GM12878 (cell line): ENCODE results near the gene SEPTIN1. TPM values are rescaled to one million over a fixed set of nuclear protein-coding genes. Genes with fewer than 3 reads are reported as not detected.

ENCODE experiments used
- BHLHE40 ChIP-seq, 2 experiments: fragments of 450-650 bp in 1 of 2; IDR thresholded peaks; 2 replicates each; pipeline ENCODE4 v1.6.1; 2011 to 2017; ENCODE audit warnings: low read depth in 2 of 2, borderline replicate concordance in 1 of 2, improper control_type of control experiment in 1 of 2, low read length in 1 of 2, mild to moderate bottlenecking in 1 of 2
- BMI1 ChIP-seq: fragments of 450-650 bp; IDR thresholded peaks from 2 replicates; pipeline ENCODE4 v1.6.1; 2016; ENCODE audit warnings: mild to moderate bottlenecking, moderate library complexity, borderline replicate concordance
- CBX5 ChIP-seq: sonication (generic); IDR thresholded peaks from 2 replicates; pipeline ENCODE4 v1.6.1; 2016; ENCODE audit warnings: low read depth, moderate library complexity, mild to moderate bottlenecking, inconsistent platforms
- E2F4 ChIP-seq: IDR thresholded peaks from 2 replicates; pipeline ENCODE4 v1.6.1; 2012; ENCODE audit warnings: low read depth, low read length, improper control_type of control experiment
- EP300 ChIP-seq, 2 experiments: fragments of 150-350 bp in 1 of 2; IDR thresholded peaks; 2 replicates each; pipeline ENCODE4 v1.6.1; 2011 to 2012; ENCODE audit warnings: low read depth in 2 of 2, low read length in 2 of 2, borderline replicate concordance in 1 of 2, improper control_type of control experiment in 1 of 2, inconsistent platforms in 1 of 2; ENCODE audit not compliant: control insufficient read depth in 1 of 2
- EZH2 ChIP-seq: IDR thresholded peaks from 2 replicates; pipeline ENCODE4 v1.6.1; 2012; ENCODE audit warnings: low read depth, mild to moderate bottlenecking, control low read depth, inconsistent platforms, low read length, borderline replicate concordance; ENCODE audit not compliant: control insufficient read depth
- FOXM1 ChIP-seq: IDR thresholded peaks from 2 replicates; pipeline ENCODE4 v1.6.1; 2012; ENCODE audit warnings: low read depth, mild to moderate bottlenecking, inconsistent platforms, low read length, moderate library complexity
- GABPA ChIP-seq: IDR thresholded peaks from 2 replicates; pipeline ENCODE4 v1.6.1; 2014; ENCODE audit warnings: antibody characterized with exemption, low read depth, mild to moderate bottlenecking, inconsistent platforms
- JUNB ChIP-seq: IDR thresholded peaks from 2 replicates; pipeline ENCODE4 v1.6.1; 2016; ENCODE audit warnings: antibody characterized with exemption, mild to moderate bottlenecking
- MEF2B ChIP-seq: fragments of 450-650 bp; IDR thresholded peaks from 2 replicates; pipeline ENCODE4 v1.6.1; 2018; ENCODE audit warnings: mild to moderate bottlenecking, moderate library complexity; ENCODE audit not compliant: partially characterized antibody, poor library complexity, severe bottlenecking
- MYB ChIP-seq: fragments of 150-350 bp; IDR thresholded peaks from 2 replicates; pipeline ENCODE4 v1.6.1; 2014; ENCODE audit warnings: mild to moderate bottlenecking, low read depth, low read length, borderline replicate concordance
- NFYA ChIP-seq: IDR thresholded peaks from 2 replicates; pipeline ENCODE4 v1.6.1; 2011; ENCODE audit warnings: low read depth, mild to moderate bottlenecking, low read length, improper control_type of control experiment, borderline replicate concordance
- PAX5 ChIP-seq: IDR thresholded peaks from 2 replicates; pipeline ENCODE4 v1.6.1; 2011; ENCODE audit warnings: low read depth, low read length, borderline replicate concordance
- POLR2A ChIP-seq: IDR thresholded peaks from 2 replicates; pipeline ENCODE4 v1.6.1; 2011; ENCODE audit warnings: low read depth, mild to moderate bottlenecking, low read length
- POLR2AphosphoS2 ChIP-seq: IDR thresholded peaks from 2 replicates; pipeline ENCODE4 v1.6.1; 2011; ENCODE audit warnings: low read depth, mild to moderate bottlenecking, low read length, improper control_type of control experiment, moderate library complexity
- RAD51 ChIP-seq: fragments of 450-650 bp; IDR thresholded peaks from 2 replicates; pipeline ENCODE4 v1.6.1; 2016; ENCODE audit warnings: moderate library complexity, mild to moderate bottlenecking, inconsistent platforms
- SIN3A ChIP-seq: IDR thresholded peaks from 2 replicates; pipeline ENCODE4 v1.6.1; 2012; ENCODE audit warnings: low read depth, low read length, improper control_type of control experiment
- SMAD5 ChIP-seq: IDR thresholded peaks from 2 replicates; pipeline ENCODE4 v1.6.1; 2016; ENCODE audit warnings: antibody characterized with exemption, low read depth
- STAT3 ChIP-seq: IDR thresholded peaks from 2 replicates; pipeline ENCODE4 v1.6.1; 2011; ENCODE audit warnings: low read depth, low read length, improper control_type of control experiment
- SUPT20H ChIP-seq: IDR thresholded peaks from 2 replicates; pipeline ENCODE4 v1.6.1; 2011; ENCODE audit warnings: low read depth, mild to moderate bottlenecking, low read length, moderate library complexity, borderline replicate concordance; ENCODE audit not compliant: control insufficient read depth
- ZBED1 ChIP-seq: IDR thresholded peaks from 2 replicates; pipeline ENCODE4 v1.6.1; 2016; ENCODE audit warnings: borderline replicate concordance
- ZNF592 ChIP-seq: fragments of 450-650 bp; IDR thresholded peaks from 2 replicates; pipeline ENCODE4 v1.6.1; 2017; ENCODE audit warnings: mild to moderate bottlenecking, moderate library complexity
- polyA plus RNA-seq, 11 experiments: library from polyadenylated mRNA; depleted of rRNA in 4 of 11; unstranded in 6 of 11; stranded (reverse) in 5 of 11; fragments of >200 nt; fragmentation: Nextera tagmentation in 4 of 11; fragmentation: Illumina TruSeq in 1 of 11; extraction: Ambion mirVana in 4 of 11; extraction: Trizol in 1 of 11; gene quantifications; 1 replicate in 1 of 11; 2 replicates in 10 of 11; pipeline versions ENCODE4 v1.2.1 to v1.2.3, GENCODE V29; 2011 to 2016; ENCODE audit warnings: inconsistent platforms in 2 of 11, missing spikeins in 2 of 11, low read depth in 1 of 11
- total RNA-seq, 4 experiments: library from RNA; depleted of rRNA in 3 of 4; stranded (reverse); fragments of >200 nt in 3 of 4; fragmentation: Illumina TruSeq in 1 of 4; extraction: Trizol in 1 of 4; gene quantifications; 2 replicates each; pipeline versions ENCODE4 v1.2.1 to v1.2.3, GENCODE V29; 2013 to 2021
- TF ChIP-seq, protein P1 (sequence below): IDR thresholded peaks from 2 replicates; pipeline ENCODE4 v1.6.1; 2011; ENCODE audit warnings: low read depth, mild to moderate bottlenecking, low read length, moderate library complexity, borderline replicate concordance; ENCODE audit errors: extremely low read depth
- TF ChIP-seq, protein P2 (sequence below): fragments of 450-650 bp; IDR thresholded peaks from 2 replicates; pipeline ENCODE4 v1.6.1; 2014; ENCODE audit warnings: mild to moderate bottlenecking

SEPTIN1 gene
- total and polyA plus RNA-seq, 10 of the 15 experiments (the other 5 are each of a cell fraction or from before 2014, with no cell fraction given), result 2.8 to 153 (median 94.1) TPM

GRCh38 chr16:30395155-30395991 lies 13.0 kb upstream of the SEPTIN1 start, which contains the start of gene ZNF48 (continued):
- TF ChIP-seq MYB, result no peak
- TF ChIP-seq ZNF592, result no peak
- no peak for TF ChIP-seq E2F4
- TF ChIP-seq GABPA, result peak; percentile 79
- no peak for TF ChIP-seq NFYA
- 0 out of 2 replicates have a peak, but pooled peaks have one; percentile 19 for TF ChIP-seq PAX5
- TF ChIP-seq, protein P1, sequence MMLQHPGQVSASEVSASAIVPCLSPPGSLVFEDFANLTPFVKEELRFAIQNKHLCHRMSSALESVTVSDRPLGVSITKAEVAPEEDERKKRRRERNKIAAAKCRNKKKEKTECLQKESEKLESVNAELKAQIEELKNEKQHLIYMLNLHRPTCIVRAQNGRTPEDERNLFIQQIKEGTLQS, result no peak
- peak; percentile 73 for TF ChIP-seq MEF2B
- peak; percentile 74 for TF ChIP-seq POLR2A
- TF ChIP-seq CBX5, result no peak
- no peak for TF ChIP-seq EZH2
- peak; percentile 33; the same call in 1 of the 2 replicates for TF ChIP-seq SIN3A
- TF ChIP-seq JUNB, result no peak
- TF ChIP-seq SUPT20H, result no peak
- TF ChIP-seq BHLHE40 (IDR thresholded peaks at IDR 0.05; ENCODE audit: borderline replicate concordance in 1 of 2, low read depth in 2 of 2, low read length in 1 of 2), result peak; percentile 32 to 69; a peak in 3 of 4 replicates
- no peak for TF ChIP-seq SMAD5
- no peak for TF ChIP-seq STAT3
- TF ChIP-seq ZBED1, result no peak
- no peak for TF ChIP-seq POLR2AphosphoS2
- no peak for TF ChIP-seq BMI1
- TF ChIP-seq, protein P2, sequence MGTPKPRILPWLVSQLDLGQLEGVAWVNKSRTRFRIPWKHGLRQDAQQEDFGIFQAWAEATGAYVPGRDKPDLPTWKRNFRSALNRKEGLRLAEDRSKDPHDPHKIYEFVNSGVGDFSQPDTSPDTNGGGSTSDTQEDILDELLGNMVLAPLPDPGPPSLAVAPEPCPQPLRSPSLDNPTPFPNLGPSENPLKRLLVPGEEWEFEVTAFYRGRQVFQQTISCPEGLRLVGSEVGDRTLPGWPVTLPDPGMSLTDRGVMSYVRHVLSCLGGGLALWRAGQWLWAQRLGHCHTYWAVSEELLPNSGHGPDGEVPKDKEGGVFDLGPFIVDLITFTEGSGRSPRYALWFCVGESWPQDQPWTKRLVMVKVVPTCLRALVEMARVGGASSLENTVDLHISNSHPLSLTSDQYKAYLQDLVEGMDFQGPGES, result no peak
- no peak for TF ChIP-seq EP300 (IDR thresholded peaks at IDR 0.05; ENCODE audit: borderline replicate concordance in 1 of 2, control insufficient read depth in 1 of 2, low read depth in 2 of 2, low read length in 2 of 2)
- TF ChIP-seq RAD51, result no peak
- TF ChIP-seq FOXM1, result no peak
